Skeletal muscle satellite cell (primary cell): ENCODE measurements around the gene RPRD1B.
A peak's percentile ranks its signal among the peaks of the same experiment; 100 is the strongest.

Experiments used
- H3K27me3 ChIP-seq: 2 replicates; pipeline ENCODE4 v1.7.0; 2013; ENCODE audit warnings: low read length; ENCODE audit not compliant: control insufficient read depth, insufficient read depth
- H3K36me3 ChIP-seq: 2 replicates; pipeline ENCODE4 v1.7.0; 2013; ENCODE audit warnings: mild to moderate bottlenecking, control low read depth, low read length; ENCODE audit not compliant: insufficient read depth
- H3K4me1 ChIP-seq: 2 replicates; pipeline ENCODE4 v1.7.0; 2013; ENCODE audit warnings: low read length; ENCODE audit not compliant: control insufficient read depth, insufficient read depth
- H3K4me2 ChIP-seq: 2 replicates; pipeline ENCODE4 v1.7.0; 2013; ENCODE audit warnings: mild to moderate bottlenecking, low read length
- H3K4me3 ChIP-seq: 2 replicates; pipeline ENCODE4 v1.7.0; 2013; ENCODE audit warnings: low read length
- H3K9ac ChIP-seq: 2 replicates; pipeline ENCODE4 v1.7.0; 2013; ENCODE audit warnings: mild to moderate bottlenecking, low read depth, low read length, moderate library complexity
- H3K9me3 ChIP-seq: replicated peaks from 2 replicates; pipeline ENCODE4 v1.7.0; 2013; ENCODE audit warnings: mild to moderate bottlenecking, control low read depth, low read length

The RPRD1B gene

DNA sequence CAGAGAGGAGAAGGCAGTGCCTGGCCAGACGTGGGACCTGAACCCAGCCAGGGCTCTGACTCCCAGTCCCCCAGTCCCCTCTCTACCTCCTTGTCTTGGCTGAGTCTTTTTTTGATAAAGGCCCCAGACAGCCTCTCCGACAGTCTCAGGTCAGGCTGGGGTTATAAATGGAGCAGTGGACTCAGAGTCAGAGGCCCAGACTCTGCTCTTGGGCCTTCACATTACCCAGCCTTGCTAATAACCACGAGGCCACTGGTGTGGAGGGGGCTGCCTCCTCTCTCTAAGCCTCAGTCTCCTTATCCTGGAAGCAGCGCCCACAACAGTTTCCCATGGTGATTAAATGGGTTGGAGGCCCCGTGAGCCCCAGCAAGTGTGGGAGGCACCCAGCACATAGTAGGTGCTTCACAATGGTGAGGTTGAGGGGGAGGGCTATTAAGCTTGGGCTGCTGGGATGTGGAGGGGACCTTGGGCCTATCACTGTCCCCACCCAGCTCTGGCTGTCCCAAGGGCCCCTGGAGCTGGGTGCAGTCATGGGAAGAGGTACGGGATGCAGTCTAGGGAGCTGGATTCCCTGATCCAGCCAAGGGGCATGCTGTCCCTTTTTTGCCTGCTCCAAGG lies 95.8 kb downstream of the RPRD1B start:
- Histone ChIP-seq H3K27me3 (no peaks in the 10 kb centered on the region), H3K4me2 (no peak overlapping the region), H3K4me3 (no peak overlapping the region), H3K9ac (no peak overlapping the region), H3K36me3 (no peaks in the 10 kb centered on the region), H3K4me1 (peaks cover 32% of the 10 kb centered on the region), H3K9me3 (no peaks in the 10 kb centered on the region)

DNA sequence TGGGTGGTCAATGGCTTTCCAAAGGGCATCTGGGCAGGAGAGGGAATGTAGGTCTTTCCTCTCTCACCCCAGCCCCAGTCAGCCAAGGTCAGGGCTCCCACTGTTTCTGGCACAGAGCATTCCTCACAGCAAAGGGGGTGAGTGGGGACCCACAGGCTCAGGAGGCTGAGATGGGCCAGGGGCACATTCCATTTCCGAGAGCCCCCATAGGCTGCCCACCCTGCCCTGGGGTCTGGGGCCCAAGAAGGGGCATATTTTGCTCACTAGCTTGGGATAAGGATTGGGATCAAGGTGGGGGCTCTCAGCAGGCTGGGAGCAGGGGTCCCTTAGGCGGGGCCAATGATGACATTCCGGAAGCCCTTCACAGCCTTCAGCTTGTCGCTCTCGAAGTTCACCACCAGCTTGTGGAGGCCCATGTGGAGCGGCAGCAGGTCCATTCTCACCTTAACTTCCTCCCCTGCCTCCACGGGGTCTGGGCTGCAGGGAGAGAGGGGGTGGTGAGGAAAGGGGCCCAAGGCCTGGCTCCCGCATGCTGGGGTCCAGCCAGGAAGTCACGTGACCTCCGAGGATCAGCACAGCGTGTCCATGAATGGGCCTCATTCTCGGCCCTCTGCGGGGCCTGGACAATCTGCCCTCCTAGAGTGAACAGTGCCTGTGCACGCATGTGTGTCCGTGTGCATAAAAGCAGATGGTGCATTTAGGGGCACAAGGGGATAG lies 96.5 kb downstream of the RPRD1B start:
- Histone ChIP-seq H3K4me1 (peaks cover 37% of the 10 kb centered on the region), H3K4me3 (no peak overlapping the region), H3K9me3 (no peaks in the 10 kb centered on the region), H3K4me2 (no peak overlapping the region), H3K36me3 (no peaks in the 10 kb centered on the region), H3K27me3 (no peaks in the 10 kb centered on the region), H3K9ac (no peak overlapping the region)

DNA sequence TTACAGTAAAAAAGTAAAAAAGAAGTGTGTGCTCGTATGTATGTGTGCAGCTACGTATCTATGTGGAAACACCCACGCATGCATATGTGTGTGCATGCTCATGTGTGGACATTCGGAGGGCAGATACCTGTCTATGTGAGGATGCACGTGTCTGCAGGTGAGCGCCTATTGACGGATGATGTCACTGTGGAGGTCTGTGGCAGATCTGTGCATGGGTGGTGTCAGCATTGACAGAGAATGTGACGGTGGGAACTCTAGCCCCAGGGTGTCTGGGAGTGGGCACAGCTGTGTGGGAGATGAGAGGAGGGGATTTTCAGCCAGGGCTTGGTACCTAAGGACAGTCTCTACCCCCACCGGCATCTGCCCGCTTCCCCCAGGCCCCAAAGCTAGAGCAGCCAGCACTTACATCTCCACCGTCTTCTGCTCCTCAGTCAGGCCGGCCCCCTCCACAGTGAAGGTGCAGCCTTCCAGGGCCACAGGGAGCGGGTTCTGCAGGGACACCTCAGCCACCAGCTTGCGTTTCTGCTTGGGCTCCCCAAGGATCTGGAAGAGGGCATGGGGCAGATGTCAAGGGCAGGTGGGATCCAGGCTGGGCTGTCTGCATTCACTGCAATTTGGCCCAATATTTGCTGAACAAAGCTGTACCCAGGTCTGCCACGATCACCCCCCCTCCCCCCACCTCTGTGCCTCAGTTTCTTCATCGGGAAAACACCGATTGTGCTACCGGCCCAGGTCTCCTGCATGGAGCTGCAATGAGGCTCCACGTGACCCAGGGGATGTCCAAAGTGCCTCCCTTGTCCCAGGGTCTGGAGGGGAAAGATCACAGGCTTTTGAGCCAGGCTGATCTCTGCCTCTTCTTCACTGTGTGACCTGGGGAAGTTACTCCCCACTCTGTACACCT lies 97.4 kb downstream of the RPRD1B start:
- Histone ChIP-seq H3K4me3 (no peak overlapping the region), H3K9me3 (no peaks in the 10 kb centered on the region), H3K9ac (no peak overlapping the region), H3K4me1 (peaks cover 34% of the 10 kb centered on the region), H3K27me3 (no peaks in the 10 kb centered on the region), H3K4me2 (no peak overlapping the region), H3K36me3 (no peaks in the 10 kb centered on the region)

DNA sequence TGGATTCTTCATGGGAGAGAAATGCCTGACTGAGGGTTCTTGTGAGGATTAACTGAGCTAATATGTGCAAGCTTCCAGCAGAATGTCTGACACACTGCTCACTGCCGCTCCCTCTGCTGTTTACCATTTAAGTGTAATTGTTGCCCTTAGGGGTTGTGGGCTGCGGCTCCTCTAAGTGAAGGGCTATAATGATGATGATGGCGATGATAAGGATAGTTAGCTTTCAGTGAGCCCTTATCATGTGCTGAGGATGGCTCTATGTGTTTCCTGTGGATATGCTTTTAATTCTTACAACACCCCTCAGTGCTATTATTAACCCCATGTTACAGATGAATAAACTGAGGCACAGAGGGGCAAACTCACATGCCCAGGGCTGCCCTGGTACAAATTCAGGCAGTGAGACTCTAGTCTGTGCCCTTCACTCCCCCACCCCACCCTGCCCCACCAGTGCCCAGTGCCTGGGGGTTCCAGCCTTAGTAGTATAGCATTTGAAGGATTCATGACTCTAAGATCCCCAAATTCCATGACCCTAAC lies 98.1 kb downstream of the RPRD1B start:
- H3K4me2 ChIP-seq, result no peak overlapping the region
- H3K36me3 ChIP-seq, result no peaks in the 10 kb centered on the region
- no peaks in the 10 kb centered on the region for H3K9me3 ChIP-seq
- H3K9ac ChIP-seq, result no peak overlapping the region
- peaks cover 26% of the 10 kb centered on the region for H3K4me1 ChIP-seq
- no peak overlapping the region for H3K4me3 ChIP-seq
- no peaks in the 10 kb centered on the region for H3K27me3 ChIP-seq

DNA sequence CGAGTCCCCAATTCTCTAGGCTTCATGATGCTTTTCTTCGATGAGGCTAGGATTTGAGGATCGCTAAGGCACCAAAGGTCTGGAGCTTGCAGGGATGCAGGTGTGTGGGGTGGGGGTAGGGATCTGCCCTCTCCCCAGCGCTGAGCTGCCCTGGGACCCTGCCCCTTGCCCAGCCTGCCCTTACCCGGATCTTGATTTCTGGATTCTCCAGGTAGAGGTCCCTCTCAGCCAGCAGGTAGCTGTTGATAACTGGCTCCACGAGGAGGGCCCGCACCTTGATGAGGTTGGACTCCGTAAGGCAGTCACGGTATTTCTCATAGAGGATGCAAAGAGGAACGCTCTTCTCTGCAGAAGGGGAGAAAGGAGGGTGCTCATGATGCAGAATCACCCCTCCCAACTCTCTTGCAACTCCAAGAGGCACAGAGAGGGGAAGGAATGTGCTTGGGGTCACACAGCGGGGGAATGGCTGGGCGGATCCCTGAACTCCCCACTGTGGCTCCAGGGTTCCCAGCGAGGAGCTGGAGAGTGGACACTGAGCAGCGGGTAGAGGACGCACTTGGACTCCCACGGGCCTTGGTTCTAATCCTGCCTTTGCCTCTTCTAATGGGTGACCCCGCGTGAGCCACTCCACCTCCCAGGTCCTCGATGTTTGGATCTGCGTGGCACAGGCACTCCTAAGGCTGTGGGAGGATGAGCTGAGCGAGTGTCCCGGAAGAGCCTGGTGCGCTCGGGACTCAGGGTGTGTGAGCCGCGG lies 98.8 kb downstream of the RPRD1B start:
- H3K4me3 ChIP-seq, result no peak overlapping the region
- H3K9me3 ChIP-seq, result no peaks in the 10 kb centered on the region
- no peak overlapping the region for H3K4me2 ChIP-seq
- no peaks in the 10 kb centered on the region for H3K36me3 ChIP-seq
- no peaks in the 10 kb centered on the region for H3K27me3 ChIP-seq
- H3K9ac ChIP-seq, result no peak overlapping the region
- H3K4me1 ChIP-seq, result peaks cover 20% of the 10 kb centered on the region

DNA sequence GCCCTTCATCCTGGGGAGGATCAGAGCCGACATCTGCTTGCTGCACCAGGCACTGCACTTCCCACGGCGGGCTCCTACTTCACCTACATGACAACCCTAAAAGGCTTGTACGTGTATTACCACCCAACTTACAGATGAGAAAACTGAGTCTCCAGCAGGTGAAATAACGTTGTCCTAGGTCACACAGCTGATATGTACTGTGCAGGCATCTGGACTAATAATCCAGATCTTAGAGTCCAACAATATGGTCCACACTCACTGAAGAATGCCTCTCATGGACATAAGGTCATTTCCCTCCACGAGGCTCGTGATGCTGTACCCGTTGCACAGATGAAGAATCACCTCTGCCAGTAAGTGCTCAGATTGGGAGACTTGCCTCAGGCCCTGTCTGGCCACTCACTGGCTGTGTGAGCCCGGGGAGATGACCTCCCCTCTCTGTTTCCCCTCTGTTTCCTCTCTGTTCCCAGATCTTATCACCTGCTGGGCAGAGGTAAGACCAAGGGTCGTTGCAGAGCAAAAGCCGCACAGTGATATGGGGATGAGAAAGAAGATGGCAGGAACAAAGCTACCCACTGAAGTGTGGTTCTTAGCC lies 99.5 kb downstream of the RPRD1B start:
- no peaks in the 10 kb centered on the region for H3K9me3 ChIP-seq
- H3K36me3 ChIP-seq, result peaks cover 6% of the 10 kb centered on the region
- H3K4me1 ChIP-seq, result peaks cover 19% of the 10 kb centered on the region
- H3K4me3 ChIP-seq, result no peak overlapping the region
- no peak overlapping the region for H3K4me2 ChIP-seq
- no peaks in the 10 kb centered on the region for H3K27me3 ChIP-seq
- no peak overlapping the region for H3K9ac ChIP-seq

DNA sequence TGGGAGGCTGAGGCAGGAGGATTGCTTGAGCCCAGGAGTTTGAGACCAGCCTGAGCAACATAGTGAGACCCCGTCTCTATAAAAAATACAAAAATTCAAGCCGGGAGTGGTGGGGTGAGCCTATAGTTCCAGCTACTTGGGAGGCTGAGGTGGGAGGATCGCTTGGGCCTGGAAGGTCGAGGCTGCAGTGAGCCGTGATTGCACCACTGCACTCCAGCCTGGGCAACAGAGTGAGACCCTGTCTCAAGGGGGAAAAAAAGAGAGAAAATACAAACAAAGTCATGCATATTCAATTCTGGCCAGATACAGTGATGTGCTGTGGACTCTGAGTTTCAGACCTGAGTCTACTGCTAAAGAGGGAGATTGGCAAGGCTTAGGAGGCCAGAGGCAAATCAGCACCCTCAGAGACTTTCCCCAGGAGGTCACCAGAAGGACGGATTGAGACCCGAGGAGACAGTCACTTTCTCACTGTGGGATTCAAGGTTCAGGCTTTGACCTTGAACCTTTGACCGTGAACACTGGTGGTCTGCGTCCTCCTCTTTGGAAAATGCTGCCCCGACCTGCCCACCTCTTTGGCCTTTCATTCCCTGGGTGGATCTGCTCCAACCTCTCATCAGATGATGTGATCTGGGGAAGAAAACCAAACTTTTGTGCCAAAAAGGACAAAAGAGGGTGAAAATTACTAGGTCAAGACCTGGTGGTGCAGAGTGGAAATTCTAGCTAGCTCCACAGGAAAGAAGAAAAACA lies 100.3 kb downstream of the RPRD1B start:
- Histone ChIP-seq H3K9me3 (no peaks in the 10 kb centered on the region), H3K27me3 (no peaks in the 10 kb centered on the region), H3K4me2 (peak overlapping the region; percentile 62), H3K36me3 (peaks cover 11% of the 10 kb centered on the region), H3K9ac (no peak overlapping the region), H3K4me3 (no peak overlapping the region), H3K4me1 (peaks cover 19% of the 10 kb centered on the region)

DNA sequence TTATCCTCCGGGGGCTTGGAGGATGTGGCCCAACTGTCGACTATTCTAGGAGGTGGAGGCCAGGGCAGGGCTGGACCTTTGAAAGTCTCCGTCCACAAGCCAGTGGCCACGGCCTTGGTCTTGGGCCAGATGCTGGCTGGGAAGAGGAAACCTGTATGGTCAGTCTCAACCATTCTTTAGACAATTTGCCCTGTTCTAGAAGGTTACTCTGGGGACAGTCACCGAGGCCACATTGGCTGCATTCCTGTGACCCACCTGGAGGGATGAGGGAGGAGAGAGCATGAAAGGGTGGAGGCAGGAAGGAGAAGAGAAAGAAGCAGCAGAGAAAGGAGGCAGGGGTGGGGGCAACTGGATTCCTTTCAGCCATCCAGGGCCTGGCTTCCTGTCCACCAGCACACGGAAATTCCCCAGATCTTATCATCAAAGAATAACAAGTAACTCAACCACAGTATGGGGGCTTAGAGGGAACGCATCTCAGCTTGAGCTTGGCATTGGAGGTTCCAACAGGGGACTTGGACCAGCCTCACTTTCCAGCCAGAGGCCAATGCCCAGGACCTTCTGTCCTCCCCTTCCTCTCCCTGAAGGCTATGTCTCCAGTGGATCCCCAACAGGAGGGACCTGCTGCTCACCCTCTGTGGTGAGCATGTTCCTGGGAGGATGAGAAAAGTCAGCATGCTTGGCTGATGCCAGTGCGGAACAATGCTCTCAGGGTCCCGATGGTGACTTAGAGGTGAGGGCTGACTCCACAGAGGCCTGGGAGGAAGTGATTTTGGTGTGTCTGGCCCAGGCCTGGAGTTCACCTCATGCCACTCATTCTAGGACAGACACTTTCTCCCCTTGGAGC lies 101.1 kb downstream of the RPRD1B start:
- no peak overlapping the region for H3K9ac ChIP-seq
- H3K4me1 ChIP-seq, result peaks cover 19% of the 10 kb centered on the region
- H3K9me3 ChIP-seq, result no peaks in the 10 kb centered on the region
- H3K4me3 ChIP-seq, result no peak overlapping the region
- H3K36me3 ChIP-seq, result peaks cover 16% of the 10 kb centered on the region
- peak overlapping the region; percentile 62 for H3K4me2 ChIP-seq
- no peaks in the 10 kb centered on the region for H3K27me3 ChIP-seq

DNA sequence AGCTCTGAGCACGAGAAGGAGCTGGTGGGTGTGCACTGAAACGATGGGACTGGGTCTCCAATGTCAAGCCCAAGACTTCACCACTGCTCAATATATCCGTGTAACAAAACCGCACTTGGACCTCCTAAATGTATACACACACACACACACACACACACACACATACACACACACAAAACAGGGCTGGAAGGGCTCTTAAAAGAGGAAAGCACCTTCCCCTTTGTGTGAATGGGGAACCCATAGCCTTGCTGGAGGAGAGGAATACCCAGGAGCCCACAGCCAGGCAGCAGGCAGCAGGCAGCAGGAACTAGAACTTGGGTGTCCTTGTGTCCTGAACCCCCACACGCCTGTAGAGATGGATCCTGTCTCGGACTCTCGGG lies 101.7 kb downstream of the RPRD1B start:
- H3K4me3 ChIP-seq, result no peak overlapping the region
- H3K9ac ChIP-seq, result no peak overlapping the region
- H3K36me3 ChIP-seq, result peaks cover 17% of the 10 kb centered on the region
- H3K4me2 ChIP-seq, result peak overlapping the region; percentile 62
- H3K4me1 ChIP-seq, result peaks cover 21% of the 10 kb centered on the region
- no peaks in the 10 kb centered on the region for H3K27me3 ChIP-seq
- no peaks in the 10 kb centered on the region for H3K9me3 ChIP-seq
